Stimulated activated CD4-positive, alpha-beta T cell treated with anti-CD3 and anti-CD28 coated beads, Interleukin-4, amount 100 ng/mL, for 24 hours (primary cell): ENCODE measurements around the gene PDXK.

Experiments used
- DNase-seq: peaks from one replicate; pipeline ENCODE4 v3.0.0-alpha.2; 2020

PDXK gene

GRCh38 chr21:43764576-43765495, 45.9 kb downstream of the PDXK start:
- no peak for DNase-seq

GRCh38 chr21:43766734-43767497, 48.0 kb downstream of the PDXK start:
- no peak for DNase-seq

DNA sequence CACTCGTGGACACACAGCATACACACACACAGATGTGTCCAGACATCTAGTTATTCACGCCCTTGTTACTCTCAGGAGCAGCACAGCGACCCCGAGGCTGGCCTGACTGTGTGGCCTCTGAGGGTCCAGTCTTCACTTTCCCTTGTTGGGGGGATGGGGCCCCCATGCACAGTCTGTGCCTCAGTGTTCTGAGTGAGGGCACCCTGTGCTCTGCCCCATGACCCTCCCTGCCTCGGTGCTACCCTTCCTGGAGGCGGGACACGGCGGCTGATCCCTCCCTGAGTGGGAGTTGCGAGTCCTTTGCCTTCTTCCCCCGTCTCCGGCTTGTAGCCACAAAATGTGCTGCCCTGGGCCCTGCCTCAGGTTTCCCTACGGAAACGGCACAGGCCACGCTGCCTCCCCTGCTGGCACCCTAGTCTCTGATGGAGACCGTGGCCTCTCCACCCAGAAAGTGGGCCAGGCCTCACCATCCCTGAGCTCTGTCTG, 48.6 kb downstream of the PDXK start:
- no peak for DNase-seq

DNA sequence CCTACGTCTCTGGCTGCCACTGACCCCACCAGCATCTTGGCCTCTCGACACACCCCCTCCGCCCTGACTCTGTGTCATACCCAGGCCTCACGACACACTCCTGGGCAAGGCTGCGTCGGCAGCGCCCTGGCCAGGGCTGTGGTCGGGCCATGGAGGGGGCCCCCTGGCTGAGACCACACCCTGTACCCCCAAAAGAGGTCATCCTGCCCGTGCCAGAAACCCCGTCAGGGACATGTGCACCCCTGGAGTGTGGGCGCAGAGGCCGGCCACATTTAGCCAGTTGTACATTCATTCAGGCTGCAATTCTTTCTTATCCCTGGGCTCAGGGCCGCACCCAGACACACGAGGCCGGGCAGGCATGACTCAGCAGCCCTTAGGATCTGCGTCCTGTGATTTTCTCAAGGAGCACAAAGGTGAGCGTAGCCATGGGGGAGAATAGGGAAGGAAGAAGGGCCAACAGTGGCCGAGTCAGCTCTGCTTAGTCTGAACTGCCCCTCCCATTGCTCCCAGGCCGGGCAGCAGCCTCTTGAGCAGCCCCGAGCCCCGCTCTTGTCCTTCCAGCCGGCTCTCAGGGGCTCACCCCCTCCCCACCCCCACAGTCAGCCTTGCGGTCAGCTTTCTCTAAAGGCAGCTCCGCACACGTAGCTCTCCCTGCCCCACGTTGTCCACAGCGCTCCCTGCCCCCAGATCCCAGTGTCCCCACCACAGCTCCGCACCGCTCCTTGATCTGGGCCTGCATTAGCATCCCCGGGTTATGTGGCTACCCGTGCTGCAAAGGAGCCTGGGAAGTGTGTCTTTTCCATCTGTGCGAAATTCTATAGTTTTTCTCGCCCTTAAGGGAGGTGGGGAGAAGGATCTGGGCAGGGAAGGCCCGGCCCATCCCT, 49.3 kb downstream of the PDXK start:
- no peak for DNase-seq

DNA sequence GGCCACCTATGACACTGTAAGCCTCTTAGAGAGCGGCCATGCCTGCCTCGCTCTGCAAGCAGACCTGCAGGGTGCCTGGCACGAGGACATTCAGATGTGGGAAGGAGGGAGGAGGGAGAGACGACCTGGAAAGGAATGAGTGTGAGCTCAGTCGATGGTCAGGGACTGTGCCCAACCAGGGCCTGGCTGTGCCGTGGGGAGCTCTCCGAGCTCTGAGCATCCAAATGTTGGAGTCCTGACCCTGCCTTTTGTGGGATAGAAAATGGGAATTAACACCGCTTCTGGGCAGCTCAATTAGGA, 49.9 kb downstream of the PDXK start:
- DNase-seq = no peak

DNA sequence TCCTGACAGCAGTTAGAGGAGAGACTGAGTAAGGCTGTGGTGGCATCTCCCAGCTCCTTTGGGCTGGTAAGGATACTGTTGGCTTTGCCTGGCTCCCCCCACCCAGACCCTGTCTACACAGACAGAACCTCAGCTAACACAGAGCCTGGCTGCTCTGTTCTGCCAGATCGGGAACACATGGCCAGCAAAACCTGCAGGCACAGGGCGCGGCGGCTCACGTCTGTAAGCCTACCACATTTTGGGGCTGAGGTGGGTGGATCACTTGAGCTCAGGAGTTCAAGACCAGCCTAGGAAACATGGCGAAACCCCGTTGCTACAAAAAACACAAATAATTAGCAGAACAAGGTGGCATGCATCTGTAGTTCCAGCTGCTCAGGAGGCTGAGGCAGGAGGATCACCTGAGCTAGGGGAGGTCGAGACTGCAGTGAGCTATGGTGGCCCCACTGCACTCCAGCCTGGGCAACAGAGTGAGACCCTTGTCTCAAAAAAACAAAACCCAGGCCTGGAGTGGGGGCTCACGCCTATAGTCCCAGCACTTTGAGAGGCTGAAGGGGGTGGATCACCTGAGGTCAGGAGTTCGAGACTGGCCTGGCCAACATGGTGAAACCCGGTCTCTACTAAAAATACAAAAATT, 50.5 kb downstream of the PDXK start:
- DNase-seq = no peak

- DNase-seq = no peak
These were observed 51.2 kb downstream of the PDXK start for GRCh38 chr21:43770066-43770655.

DNA sequence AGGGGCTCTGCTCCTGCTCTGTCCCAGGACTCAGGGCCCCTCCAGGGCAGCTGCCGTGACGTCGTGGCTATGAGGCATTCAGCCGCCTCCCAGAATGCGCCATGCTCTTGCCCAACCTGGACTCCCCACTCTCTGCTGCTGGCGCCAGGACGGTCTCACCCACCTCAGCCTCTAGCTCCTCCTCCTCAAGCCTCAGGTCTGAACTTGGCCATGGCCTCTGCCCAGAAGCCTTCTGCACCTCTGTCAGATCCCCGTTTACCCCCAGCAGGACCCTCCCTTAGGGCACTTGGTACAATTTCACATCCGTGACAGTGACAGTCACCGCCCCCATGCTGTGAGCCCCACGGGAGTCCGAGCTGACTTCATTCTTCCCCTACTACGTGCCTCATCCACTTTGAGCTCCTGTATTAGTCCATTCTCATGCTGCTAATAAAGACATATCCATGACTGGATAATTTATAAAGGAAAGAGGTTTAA, 52.3 kb downstream of the PDXK start:
- DNase-seq = no peak

DNA sequence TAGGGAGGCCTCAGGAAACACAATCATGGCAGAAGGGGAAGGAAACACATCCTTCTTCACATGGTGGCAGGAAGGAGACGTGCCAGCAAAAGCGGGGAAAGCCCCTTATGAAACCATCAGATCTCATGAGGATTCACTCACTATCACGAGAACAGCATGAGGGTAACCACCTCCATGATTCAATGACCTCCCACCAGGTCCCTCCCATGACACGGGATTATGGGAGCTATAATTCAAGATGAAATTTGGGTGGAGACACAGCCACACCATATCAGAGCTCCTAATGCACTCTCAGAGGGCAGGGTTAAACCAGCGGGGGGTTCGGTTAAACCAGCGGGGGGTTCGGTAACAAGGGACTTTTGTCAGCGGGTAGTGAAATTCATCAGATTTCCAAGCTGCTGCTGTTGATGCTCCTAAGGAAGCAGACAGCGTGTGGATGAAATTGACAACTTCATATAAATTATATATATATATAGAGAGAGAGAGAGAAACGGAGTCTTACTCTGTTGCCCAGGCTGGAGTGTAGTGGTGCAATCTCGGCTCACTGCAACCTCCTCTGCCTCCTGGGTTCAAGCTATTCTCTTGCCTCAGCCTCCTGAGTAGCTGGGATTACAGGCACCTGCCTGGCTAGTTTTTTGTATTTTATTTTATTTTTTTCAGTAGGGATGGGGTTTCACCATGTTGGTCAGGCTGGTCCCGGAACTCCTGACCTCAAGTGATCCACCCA, 52.9 kb downstream of the PDXK start:
- DNase-seq = no peak

GRCh38 chr21:43772425-43772821, 53.5 kb downstream of the PDXK start:
- DNase-seq = no peak

DNA sequence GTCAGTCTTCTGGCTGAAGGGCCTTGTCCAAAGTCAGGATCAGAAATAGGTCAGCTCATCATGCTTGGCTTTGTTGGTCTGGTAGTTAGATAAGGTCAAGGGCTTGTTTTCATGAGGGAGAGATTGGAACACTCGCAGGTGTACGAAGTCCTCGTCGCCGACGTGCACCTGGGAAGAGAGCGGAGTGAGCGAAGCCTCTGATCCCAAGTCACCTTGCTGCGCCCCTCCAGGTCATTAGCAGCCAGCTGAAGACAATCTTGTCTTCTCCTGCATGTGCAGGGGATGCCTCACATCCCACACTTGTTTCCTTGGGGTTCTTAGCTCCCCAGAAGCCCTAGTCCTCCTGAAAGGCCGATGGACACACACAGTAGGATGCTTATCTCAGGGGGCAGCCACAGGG, 55.2 kb downstream of the PDXK start:
- no peak for DNase-seq

GRCh38 chr21:43775190-43775589, 56.3 kb downstream of the PDXK start:
- DNase-seq = no peak

DNA sequence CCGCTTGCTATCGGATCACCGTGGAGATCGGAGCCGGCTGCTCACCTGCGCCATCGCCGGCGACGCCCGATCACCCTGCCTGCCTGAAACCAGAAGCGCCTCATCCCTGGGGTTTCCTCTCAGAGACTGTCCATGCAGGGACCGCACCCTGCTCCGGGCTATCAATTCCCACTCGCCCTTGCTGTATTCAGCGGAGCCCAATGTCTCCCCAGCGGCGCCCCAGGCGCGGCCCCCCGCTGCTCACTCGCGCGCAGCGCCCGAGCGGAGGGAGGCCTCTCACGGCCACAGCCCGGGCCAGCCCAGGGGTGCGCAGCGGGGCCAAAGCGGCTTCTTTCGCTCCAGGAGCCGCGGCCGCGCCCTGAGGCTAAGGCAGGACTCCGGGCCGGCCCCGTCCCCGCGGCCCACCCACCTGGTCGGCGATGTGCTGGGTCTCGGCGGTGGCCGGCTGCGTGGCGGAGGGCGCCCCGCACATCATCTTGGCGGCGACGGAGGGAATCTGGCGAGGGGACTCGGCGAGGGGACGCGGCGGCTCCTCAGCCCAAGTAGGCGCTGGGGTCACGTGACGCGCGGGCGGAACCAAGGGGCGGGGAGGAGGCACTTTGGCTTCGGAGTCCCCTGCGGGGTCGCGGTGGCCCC, 57.0 kb downstream of the PDXK start, which contains the start of gene CSTB:
CSTB (minus strand) TSS at position 514 of the 636 bp plus-strand sequence; CDS start at position 475, 39 bp downstream.
- DNase-seq = peak; percentile 85

GRCh38 chr21:43777953-43778352, 59.0 kb downstream of the PDXK start:
- DNase-seq = no peak

DNA sequence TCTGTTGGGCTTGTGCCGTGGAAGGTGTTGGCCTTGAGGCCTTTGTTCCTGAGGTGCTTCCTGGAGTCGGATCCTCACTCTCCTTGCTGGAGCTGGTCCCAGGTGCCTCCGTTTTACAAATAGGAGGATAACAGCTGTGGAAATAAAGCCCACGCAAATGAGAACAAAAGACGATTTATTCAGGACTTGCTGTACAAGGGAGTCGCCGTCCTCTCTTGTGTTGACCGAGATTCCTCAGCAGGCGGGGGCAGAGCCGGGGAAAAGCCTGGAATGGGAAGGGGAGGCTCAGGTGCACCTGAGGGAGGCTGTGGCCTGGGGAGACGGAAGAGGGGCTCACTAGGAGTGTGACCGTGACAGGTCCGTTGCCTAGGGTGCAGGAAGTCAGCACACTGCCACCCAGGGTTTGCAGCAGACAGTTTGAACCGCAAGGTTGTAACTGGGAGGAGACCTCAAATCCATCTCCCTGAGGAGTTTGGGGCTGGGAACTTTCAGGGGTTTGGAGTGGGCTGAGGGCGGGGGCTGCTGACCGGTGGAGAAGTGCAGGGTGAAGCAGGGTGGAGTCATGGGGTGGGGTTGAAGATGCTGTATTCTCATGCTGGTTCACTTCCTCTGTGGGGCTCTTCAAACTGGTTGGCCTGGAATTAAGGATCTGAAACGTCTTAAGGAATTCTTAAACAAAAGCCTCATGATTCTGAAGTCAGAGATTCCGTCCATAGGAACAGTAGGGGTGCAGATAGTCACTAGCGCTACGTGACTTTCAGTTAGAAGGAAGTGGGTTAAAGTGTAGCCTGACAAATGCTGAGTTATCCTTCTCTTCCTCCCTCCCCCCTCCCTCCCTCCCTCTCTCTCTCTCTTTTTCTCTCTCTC, 59.8 kb downstream of the PDXK start:
- DNase-seq = no peak

DNA sequence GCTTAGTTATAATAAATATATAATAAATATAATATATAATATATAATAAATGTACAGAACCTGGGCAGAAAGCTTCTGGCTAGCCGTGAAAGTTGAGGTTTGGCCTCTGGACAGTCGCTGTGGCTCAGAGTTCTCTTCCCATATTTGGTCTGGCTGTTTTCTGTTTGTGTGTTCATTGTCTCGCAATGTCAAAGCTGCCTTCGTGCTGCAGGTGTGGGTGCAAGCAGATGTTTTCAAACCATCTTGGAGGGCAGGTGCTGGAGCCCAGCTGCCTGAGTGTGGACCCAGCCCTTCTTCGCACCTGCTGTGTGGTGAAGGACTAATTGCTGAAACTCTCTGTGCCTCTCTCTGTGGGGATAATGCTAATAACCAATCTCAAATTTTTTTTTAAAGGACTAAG, 60.7 kb downstream of the PDXK start:
- no peak for DNase-seq

DNA sequence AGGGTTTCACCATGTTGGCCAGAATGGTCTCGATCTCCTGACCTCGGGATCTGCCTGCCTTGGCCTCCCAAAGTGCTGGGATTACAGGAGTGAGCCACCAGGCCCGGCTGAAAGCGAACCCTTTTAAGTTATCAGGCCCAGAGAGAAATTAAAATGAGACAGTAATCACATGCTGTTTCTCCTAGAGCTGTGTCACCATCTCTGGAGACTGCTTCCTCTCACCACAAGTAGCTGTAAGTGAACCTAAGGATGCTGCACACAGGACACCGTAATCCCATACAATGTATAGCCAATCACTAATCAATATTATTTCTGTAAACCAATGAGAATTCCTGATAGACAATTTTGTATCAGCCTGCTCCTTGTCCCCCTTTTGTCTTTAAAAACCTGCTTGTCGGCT, 62.9 kb downstream of the PDXK start:
- no peak for DNase-seq

- DNase-seq = no peak
These were observed 63.6 kb downstream of the PDXK start for GRCh38 chr21:43782431-43783097.

DNA sequence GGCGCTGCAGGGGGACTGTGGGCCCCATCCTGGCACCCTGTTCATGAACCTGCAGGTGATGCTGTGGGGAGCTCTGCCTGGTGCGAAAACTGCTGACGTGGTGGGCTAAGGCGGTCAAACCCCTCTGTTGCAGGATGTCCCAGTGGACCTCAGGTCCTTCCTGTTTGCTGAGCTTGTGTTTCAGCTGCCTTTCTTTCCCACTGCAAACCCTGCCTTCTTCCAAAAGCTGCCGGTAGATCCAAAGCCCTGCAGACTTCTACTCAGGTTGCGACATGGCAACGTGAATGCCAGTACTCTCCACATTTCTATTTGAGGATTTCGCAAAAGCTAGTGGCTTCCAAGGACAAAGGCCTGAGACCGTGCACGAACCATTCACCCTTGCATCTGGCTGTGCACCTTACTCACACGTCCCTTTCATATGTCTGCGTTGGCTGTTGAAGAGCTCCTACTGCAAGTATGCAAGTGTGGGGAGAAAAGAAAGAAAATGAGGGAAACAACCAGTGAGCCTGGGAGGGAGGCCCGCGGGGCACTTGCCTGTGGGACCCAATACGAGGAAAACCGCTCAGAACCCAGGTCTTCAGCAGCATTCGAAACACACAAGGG, 64.3 kb downstream of the PDXK start:
- no peak for DNase-seq
